Measurements from ENCODE around the gene ULK1. TPM values are rescaled to one million over a fixed set of nuclear protein-coding genes. Genes with fewer than 3 reads are reported as not detected.

Gene ULK1
- total and polyA plus RNA-seq, 2 of the 13 experiments (the other 11 are each of a cell fraction or from before 2014, with no cell fraction given) = 2.8 to 10.1 TPM

- TF ChIP-seq ZBTB8A (CRISPR knock-in tag; IDR thresholded peaks at IDR 0.05; ENCODE audit: borderline replicate concordance, low read depth) = no peak
- no peak for TF ChIP-seq LCORL (IDR thresholded peaks at IDR 0.05)
- no peak for TF ChIP-seq LCORL (CRISPR knock-in tag; IDR thresholded peaks at IDR 0.05)
- TF ChIP-seq, protein P1, sequence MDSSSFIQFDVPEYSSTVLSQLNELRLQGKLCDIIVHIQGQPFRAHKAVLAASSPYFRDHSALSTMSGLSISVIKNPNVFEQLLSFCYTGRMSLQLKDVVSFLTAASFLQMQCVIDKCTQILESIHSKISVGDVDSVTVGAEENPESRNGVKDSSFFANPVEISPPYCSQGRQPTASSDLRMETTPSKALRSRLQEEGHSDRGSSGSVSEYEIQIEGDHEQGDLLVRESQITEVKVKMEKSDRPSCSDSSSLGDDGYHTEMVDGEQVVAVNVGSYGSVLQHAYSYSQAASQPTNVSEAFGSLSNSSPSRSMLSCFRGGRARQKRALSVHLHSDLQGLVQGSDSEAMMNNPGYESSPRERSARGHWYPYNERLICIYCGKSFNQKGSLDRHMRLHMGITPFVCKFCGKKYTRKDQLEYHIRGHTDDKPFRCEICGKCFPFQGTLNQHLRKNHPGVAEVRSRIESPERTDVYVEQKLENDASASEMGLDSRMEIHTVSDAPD (CRISPR knock-in tag; IDR thresholded peaks at IDR 0.05) = no peak
- TF ChIP-seq KMT2A (CRISPR knock-in tag; IDR thresholded peaks at IDR 0.05) = peak; percentile 55
- TF ChIP-seq HMG20A (CRISPR knock-in tag; IDR thresholded peaks at IDR 0.05; ENCODE audit: borderline replicate concordance) = no peak
- TF ChIP-seq IRX3 (CRISPR knock-in tag; IDR thresholded peaks at IDR 0.05; ENCODE audit: borderline replicate concordance, low read depth) = no peak
- no peak for TF ChIP-seq FUBP1 (CRISPR knock-in tag; IDR thresholded peaks at IDR 0.05; ENCODE audit: borderline replicate concordance)
- no peak for TF ChIP-seq SNAI1 (CRISPR knock-in tag; IDR thresholded peaks at IDR 0.05; ENCODE audit: borderline replicate concordance)
- TF ChIP-seq PPARG (CRISPR knock-in tag; conservative IDR thresholded peaks at IDR 0.05) = no peak
- TF ChIP-seq, protein P2, sequence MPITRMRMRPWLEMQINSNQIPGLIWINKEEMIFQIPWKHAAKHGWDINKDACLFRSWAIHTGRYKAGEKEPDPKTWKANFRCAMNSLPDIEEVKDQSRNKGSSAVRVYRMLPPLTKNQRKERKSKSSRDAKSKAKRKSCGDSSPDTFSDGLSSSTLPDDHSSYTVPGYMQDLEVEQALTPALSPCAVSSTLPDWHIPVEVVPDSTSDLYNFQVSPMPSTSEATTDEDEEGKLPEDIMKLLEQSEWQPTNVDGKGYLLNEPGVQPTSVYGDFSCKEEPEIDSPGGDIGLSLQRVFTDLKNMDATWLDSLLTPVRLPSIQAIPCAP (CRISPR knock-in tag; IDR thresholded peaks at IDR 0.05; ENCODE audit: low read depth) = no peak
- TF ChIP-seq ZNF33B (CRISPR knock-in tag; IDR thresholded peaks at IDR 0.05) = no peak
- TF ChIP-seq MBD4 (IDR thresholded peaks at IDR 0.05; ENCODE audit: borderline replicate concordance, low read length) = no peak
- TF ChIP-seq MED1 (CRISPR knock-in tag; IDR thresholded peaks at IDR 0.05) = peak; percentile 65
- peak; percentile 84 for TF ChIP-seq RAD21 (CRISPR knock-in tag; IDR thresholded peaks at IDR 0.05)
- TF ChIP-seq ZNF782 (CRISPR knock-in tag; IDR thresholded peaks at IDR 0.05; ENCODE audit: borderline replicate concordance) = no peak; the same call in 1 of the 2 replicates
- TF ChIP-seq FOSL2 (CRISPR knock-in tag; IDR thresholded peaks at IDR 0.05) = no peak
- TF ChIP-seq MAFK (conservative IDR thresholded peaks at IDR 0.05 in 1 of 2, IDR thresholded peaks at IDR 0.05 in 1 of 2; ENCODE audit: low read length in 2 of 2) = no peak
- 0 out of 2 replicates have a peak, but pooled peaks have one; percentile 14 for TF ChIP-seq ZNF691 (CRISPR knock-in tag; IDR thresholded peaks at IDR 0.05; ENCODE audit: borderline replicate concordance, low read depth)
- no peak for TF ChIP-seq ZNF512 (CRISPR knock-in tag; IDR thresholded peaks at IDR 0.05)
- no peak for TF ChIP-seq ZFP36L2 (CRISPR knock-in tag; IDR thresholded peaks at IDR 0.05)
- no peak for TF ChIP-seq WIZ (CRISPR knock-in tag; IDR thresholded peaks at IDR 0.05)
- 0 out of 2 replicates have a peak, but pooled peaks have one; percentile 12 for TF ChIP-seq ZNF263 (CRISPR knock-in tag; IDR thresholded peaks at IDR 0.05)
- TF ChIP-seq SP4 (CRISPR knock-in tag; IDR thresholded peaks at IDR 0.05) = peak; percentile 50; the same call in 1 of the 2 replicates
- no peak for TF ChIP-seq RARG (CRISPR knock-in tag; IDR thresholded peaks at IDR 0.05; ENCODE audit: low read depth)
These were observed 55.2 kb downstream of the ULK1 start, which contains the start of gene EP400 (continued) for GRCh38 chr12:131949431-131950181.

All from HepG2 (cell line).